ENCODE measurements around the gene CTNND2.

CTNND2 gene

DNA sequence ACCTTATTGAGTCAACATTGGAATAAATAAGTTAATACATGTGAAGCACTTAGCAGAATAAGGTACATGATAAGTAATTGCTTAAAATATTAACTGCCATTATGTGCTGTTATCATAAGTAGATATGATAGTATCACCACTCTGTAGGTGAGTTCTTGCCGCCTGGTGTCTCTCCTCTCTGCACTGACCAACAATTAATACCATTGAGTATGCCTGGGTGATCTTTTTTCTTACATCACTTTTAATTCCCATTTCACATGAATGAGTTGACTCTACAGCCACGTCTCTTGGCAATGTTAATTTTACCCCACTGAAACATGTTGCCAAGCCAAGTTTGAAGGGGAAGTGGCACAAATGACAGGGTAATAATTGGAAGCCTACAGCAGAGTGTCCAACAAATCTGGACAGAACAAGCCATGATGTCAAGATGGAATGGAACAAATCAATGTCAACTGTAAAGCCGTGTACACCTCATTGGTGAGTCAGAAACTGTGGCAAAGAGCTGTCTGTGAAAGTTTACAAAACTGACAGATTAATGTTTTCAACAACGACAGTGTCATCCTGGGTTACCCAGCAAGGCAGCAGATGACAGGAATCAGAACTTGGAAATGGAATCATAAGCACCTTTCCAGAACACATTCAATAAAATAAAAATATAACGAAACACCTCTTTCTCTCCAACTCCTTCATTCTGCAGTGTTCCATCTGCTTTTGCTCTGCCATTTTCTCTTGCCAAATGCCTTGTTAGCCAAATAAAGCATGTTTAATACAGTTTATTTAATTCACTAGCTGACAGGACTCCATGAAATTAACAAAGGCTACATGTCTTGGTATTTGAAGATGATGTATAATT, 330.9 kb downstream of the CTNND2 start:
- no peak overlapping the region for H3K27ac ChIP-seq (ENCODE audit: low read depth, low read length)
- H3K79me2 ChIP-seq (ENCODE audit: control insufficient read depth, insufficient read depth, low read length, unreplicated experiment), result no peaks in the 10 kb centered on the region
- H3K27me3 ChIP-seq (ENCODE audit: insufficient read depth, low read length), result no peaks in the 10 kb centered on the region; the same call in 1 of the 2 replicates
- no peak overlapping the region for H2AFZ ChIP-seq (ENCODE audit: low read length, unreplicated experiment)
- no peaks in the 10 kb centered on the region for H3K36me3 ChIP-seq (ENCODE audit: insufficient read depth, low read length)
- no peaks in the 10 kb centered on the region for H3K4me1 ChIP-seq (ENCODE audit: control insufficient read depth, insufficient read depth, low read length, unreplicated experiment)
- no peak overlapping the region for H3K4me3 ChIP-seq (ENCODE audit: low read depth, low read length)

DNA sequence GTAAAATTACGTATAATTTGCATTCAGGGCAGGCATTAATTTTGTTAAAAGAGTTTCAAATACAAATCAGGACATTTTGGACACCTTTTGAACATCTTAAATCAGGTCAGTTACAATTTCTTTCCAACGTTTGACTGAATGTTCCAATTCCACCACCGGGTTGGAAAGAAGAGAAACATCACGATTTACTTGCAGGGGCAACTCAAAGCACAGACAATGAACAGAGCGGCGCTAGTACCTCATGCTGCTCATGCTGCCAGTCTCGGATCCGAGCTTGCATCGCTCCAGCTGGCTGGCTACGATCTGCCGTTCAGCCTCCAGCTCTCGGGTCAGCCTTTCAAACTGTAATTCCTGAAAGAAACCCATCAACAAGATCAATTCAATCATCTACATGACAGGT, 339.5 kb downstream of the CTNND2 start:
- no peaks in the 10 kb centered on the region for H3K36me3 ChIP-seq (ENCODE audit: insufficient read depth, low read length)
- no peak overlapping the region for H3K27ac ChIP-seq (ENCODE audit: low read depth, low read length)
- H2AFZ ChIP-seq (ENCODE audit: low read length, unreplicated experiment), result no peak overlapping the region
- H3K27me3 ChIP-seq (ENCODE audit: insufficient read depth, low read length), result no peaks in the 10 kb centered on the region
- H3K4me1 ChIP-seq (ENCODE audit: control insufficient read depth, insufficient read depth, low read length, unreplicated experiment), result no peaks in the 10 kb centered on the region
- no peak overlapping the region for H3K4me3 ChIP-seq (ENCODE audit: low read depth, low read length)
- H3K79me2 ChIP-seq (ENCODE audit: control insufficient read depth, insufficient read depth, low read length, unreplicated experiment), result no peaks in the 10 kb centered on the region

DNA sequence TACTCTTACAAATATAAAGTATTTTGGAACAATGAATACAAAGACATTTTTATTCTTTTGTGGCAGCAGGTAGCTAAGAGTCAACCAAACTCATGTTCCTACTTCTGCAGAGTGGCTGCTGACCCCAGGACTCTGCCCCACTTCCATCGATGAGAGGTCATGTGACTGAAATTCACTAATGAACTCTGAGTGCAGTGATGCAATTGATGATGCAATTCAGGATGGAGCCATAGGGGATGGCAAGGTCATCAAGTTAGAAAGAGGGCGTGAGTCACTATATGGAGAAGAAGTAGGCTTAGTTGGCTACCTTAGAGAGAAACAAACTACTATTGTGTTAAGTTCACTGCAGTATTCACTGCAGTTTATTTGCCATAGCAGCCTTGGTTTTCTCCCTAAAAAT, 340.4 kb downstream of the CTNND2 start:
- H3K4me1 ChIP-seq (ENCODE audit: control insufficient read depth, insufficient read depth, low read length, unreplicated experiment), result no peaks in the 10 kb centered on the region
- H3K27me3 ChIP-seq (ENCODE audit: insufficient read depth, low read length), result no peaks in the 10 kb centered on the region
- no peak overlapping the region for H3K4me3 ChIP-seq (ENCODE audit: low read depth, low read length)
- no peaks in the 10 kb centered on the region for H3K36me3 ChIP-seq (ENCODE audit: insufficient read depth, low read length)
- no peaks in the 10 kb centered on the region for H3K79me2 ChIP-seq (ENCODE audit: control insufficient read depth, insufficient read depth, low read length, unreplicated experiment)
- H2AFZ ChIP-seq (ENCODE audit: low read length, unreplicated experiment), result no peak overlapping the region
- H3K27ac ChIP-seq (ENCODE audit: low read depth, low read length), result no peak overlapping the region

DNA sequence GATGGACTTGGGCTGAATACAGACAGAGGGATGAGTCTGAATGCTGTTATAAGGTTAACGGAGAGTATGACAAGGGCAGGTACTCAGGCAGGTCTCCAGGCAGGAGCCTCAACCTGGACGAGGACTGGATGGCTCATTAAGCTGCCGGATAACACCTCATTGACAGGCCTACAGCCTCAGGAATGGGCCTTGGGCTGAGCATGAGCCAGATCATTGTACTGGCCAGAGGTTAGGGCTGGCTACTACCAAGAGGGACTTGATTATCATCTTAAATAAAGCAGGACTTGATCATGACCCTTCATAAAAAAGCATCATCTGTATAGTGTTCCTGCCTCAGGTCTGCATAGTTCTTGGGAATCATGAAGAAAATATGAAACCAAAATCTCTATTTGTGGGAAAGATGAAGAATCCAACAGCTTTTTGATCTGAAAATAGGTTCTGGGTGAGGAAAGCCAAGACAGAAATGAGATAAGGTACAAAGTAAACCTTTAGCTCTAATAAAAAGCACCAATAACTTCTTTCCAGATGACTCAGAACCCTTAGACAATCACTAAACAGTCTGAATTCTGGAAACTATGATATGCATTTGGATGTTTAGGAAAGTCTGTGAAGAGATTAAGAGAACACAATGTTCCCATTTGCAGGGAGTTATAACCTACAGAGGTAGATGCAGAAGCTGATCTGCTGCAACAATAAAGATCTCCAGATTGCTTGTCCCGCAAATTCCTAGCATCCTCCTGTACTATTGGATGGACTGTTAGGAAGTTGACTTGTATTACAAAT, 343.1 kb downstream of the CTNND2 start:
- Histone ChIP-seq H3K27ac (ENCODE audit: low read depth, low read length) (no peak overlapping the region), H3K4me3 (ENCODE audit: low read depth, low read length) (no peak overlapping the region), H3K4me1 (ENCODE audit: control insufficient read depth, insufficient read depth, low read length, unreplicated experiment) (no peaks in the 10 kb centered on the region), H3K79me2 (ENCODE audit: control insufficient read depth, insufficient read depth, low read length, unreplicated experiment) (no peaks in the 10 kb centered on the region), H2AFZ (ENCODE audit: low read length, unreplicated experiment) (no peak overlapping the region), H3K27me3 (ENCODE audit: insufficient read depth, low read length) (no peaks in the 10 kb centered on the region), H3K36me3 (ENCODE audit: insufficient read depth, low read length) (no peaks in the 10 kb centered on the region)

DNA sequence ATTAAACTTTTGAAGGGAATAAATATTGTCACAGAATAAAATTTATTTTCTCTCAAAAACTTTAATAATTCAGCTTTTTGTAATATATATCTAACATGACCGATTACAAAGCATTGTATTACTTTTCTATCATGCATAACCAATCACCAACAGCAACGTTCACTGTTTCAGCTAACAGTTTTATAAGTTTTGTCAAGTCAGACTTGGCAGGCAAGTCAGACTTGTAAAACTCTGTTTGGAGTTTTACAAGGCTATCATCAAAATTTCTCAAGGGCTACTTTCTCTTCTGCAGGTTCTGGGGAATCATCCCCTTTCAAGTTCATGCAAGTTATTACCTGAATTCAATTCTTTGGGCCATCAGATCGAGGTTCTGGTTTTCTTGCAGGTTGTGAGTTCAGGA, 347.2 kb downstream of the CTNND2 start:
- H3K79me2 ChIP-seq (ENCODE audit: control insufficient read depth, insufficient read depth, low read length, unreplicated experiment), result no peaks in the 10 kb centered on the region
- peaks cover 11% of the 10 kb centered on the region; the same call in 1 of the 2 replicates for H3K27me3 ChIP-seq (ENCODE audit: insufficient read depth, low read length)
- no peaks in the 10 kb centered on the region for H3K4me1 ChIP-seq (ENCODE audit: control insufficient read depth, insufficient read depth, low read length, unreplicated experiment)

DNA sequence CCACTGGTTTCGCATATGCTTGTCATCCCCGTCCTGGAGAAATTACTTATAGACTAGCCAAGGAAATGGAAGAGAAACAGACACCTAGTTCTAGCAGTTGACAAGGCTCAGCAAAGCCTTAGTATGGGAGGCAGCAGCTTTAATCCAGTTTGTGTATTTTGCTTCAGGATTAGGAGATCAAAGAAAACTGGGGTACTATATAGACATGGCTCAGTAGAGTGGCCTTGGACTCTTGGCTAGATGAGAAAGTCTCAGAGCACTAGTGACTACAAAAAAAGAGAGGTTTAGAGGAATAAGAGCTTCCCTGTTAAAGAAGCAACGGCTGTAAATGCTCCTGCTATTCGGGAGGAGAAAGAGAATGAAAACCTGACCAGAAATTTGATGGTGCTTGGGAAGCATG, 349.1 kb downstream of the CTNND2 start:
- Histone ChIP-seq H3K4me1 (ENCODE audit: control insufficient read depth, insufficient read depth, low read length, unreplicated experiment) (no peaks in the 10 kb centered on the region), H3K27ac (ENCODE audit: low read depth, low read length) (no peak overlapping the region), H3K27me3 (ENCODE audit: insufficient read depth, low read length) (peaks cover 12% of the 10 kb centered on the region; the same call in 1 of the 2 replicates), H3K79me2 (ENCODE audit: control insufficient read depth, insufficient read depth, low read length, unreplicated experiment) (no peaks in the 10 kb centered on the region), H3K36me3 (ENCODE audit: insufficient read depth, low read length) (no peaks in the 10 kb centered on the region), H3K4me3 (ENCODE audit: low read depth, low read length) (no peak overlapping the region), H2AFZ (ENCODE audit: low read length, unreplicated experiment) (no peak overlapping the region)

More for the DNA sequence above, 347.2 kb downstream of the CTNND2 start:
- Histone ChIP-seq H2AFZ (ENCODE audit: low read length, unreplicated experiment) (no peak overlapping the region), H3K4me3 (ENCODE audit: low read depth, low read length) (no peak overlapping the region), H3K36me3 (ENCODE audit: insufficient read depth, low read length) (no peaks in the 10 kb centered on the region), H3K27ac (ENCODE audit: low read depth, low read length) (no peak overlapping the region)

DNA sequence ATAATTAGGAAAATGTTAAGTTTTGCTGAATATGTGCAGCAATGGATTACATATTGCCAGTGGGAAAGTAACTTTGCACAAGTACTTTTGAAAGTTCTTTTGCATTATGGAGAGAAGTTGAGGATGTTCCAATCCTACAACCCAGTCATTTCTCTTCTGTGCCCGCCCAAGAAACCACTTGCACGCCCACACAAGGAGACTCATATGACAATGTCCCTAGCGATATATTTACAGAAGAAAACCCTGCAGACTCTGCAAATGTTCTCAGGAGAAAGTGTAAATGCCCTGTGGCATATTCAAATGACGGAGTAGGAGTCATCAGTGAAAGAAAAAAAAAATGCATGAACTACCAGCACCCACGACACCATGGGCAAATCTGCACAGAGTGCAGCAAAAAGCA, 356.5 kb downstream of the CTNND2 start:
- Histone ChIP-seq H3K27ac (ENCODE audit: low read depth, low read length) (no peak overlapping the region), H2AFZ (ENCODE audit: low read length, unreplicated experiment) (no peak overlapping the region)

DNA sequence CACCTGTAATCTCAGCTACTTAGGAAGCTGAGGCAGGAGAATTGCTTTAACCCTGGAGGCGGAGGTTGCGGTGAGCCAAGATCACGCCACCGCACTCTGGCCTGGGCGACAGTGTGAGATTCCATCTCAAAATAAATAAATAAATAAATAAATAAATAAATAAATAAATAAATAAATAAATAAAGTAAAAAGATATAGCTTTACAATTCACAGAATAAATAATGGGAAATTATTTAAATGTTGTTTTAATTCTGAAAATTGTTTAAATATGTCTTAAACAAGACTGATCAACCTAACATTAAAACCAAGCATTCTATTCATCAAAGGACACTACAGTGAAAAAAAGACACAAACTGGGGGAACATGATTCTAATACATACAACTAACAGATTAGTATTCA, 357.1 kb downstream of the CTNND2 start:
- H3K36me3 ChIP-seq (ENCODE audit: insufficient read depth, low read length), result no peaks in the 10 kb centered on the region

More for the DNA sequence above, 356.5 kb downstream of the CTNND2 start:
- no peaks in the 10 kb centered on the region for H3K79me2 ChIP-seq (ENCODE audit: control insufficient read depth, insufficient read depth, low read length, unreplicated experiment)
- no peak overlapping the region for H3K4me3 ChIP-seq (ENCODE audit: low read depth, low read length)
- no peaks in the 10 kb centered on the region for H3K4me1 ChIP-seq (ENCODE audit: control insufficient read depth, insufficient read depth, low read length, unreplicated experiment)
- no peaks in the 10 kb centered on the region for H3K36me3 ChIP-seq (ENCODE audit: insufficient read depth, low read length)
- peaks cover 5% of the 10 kb centered on the region; the same call in 1 of the 2 replicates for H3K27me3 ChIP-seq (ENCODE audit: insufficient read depth, low read length)

DNA sequence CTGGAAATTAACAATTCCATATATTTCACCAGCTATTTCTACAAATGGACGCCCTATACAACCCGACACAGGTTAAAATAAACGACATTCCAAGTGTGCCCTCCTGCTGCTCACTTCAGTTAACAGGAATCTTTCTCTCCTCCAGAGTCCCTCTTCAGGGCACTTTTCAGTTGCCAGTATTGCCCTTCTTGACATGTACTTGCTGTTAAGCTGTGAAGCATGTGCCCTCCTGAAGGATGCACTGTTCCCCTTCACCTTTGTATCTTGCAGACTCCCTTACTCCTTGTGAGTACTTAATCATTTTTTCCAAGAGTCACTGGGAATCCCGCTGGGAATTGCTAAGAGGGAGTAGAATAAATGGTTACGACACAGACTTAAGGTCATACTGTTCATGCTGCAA, 364.1 kb downstream of the CTNND2 start:
- no peak overlapping the region for H3K4me3 ChIP-seq (ENCODE audit: low read depth, low read length)
- no peaks in the 10 kb centered on the region for H3K79me2 ChIP-seq (ENCODE audit: control insufficient read depth, insufficient read depth, low read length, unreplicated experiment)
- no peaks in the 10 kb centered on the region for H3K36me3 ChIP-seq (ENCODE audit: insufficient read depth, low read length)
- H3K27me3 ChIP-seq (ENCODE audit: insufficient read depth, low read length), result 0 out of 2 replicates have a peak, but pooled peaks cover 6% of the 10 kb centered on the region
- no peak overlapping the region for H3K27ac ChIP-seq (ENCODE audit: low read depth, low read length)
- H2AFZ ChIP-seq (ENCODE audit: low read length, unreplicated experiment), result no peak overlapping the region
- H3K4me1 ChIP-seq (ENCODE audit: control insufficient read depth, insufficient read depth, low read length, unreplicated experiment), result no peaks in the 10 kb centered on the region

More for the DNA sequence above, 357.1 kb downstream of the CTNND2 start:
- Histone ChIP-seq H3K27me3 (ENCODE audit: insufficient read depth, low read length) (peaks cover 4% of the 10 kb centered on the region; the same call in 1 of the 2 replicates), H3K4me3 (ENCODE audit: low read depth, low read length) (no peak overlapping the region), H3K27ac (ENCODE audit: low read depth, low read length) (no peak overlapping the region), H2AFZ (ENCODE audit: low read length, unreplicated experiment) (no peak overlapping the region), H3K79me2 (ENCODE audit: control insufficient read depth, insufficient read depth, low read length, unreplicated experiment) (no peaks in the 10 kb centered on the region), H3K4me1 (ENCODE audit: control insufficient read depth, insufficient read depth, low read length, unreplicated experiment) (no peaks in the 10 kb centered on the region)

DNA sequence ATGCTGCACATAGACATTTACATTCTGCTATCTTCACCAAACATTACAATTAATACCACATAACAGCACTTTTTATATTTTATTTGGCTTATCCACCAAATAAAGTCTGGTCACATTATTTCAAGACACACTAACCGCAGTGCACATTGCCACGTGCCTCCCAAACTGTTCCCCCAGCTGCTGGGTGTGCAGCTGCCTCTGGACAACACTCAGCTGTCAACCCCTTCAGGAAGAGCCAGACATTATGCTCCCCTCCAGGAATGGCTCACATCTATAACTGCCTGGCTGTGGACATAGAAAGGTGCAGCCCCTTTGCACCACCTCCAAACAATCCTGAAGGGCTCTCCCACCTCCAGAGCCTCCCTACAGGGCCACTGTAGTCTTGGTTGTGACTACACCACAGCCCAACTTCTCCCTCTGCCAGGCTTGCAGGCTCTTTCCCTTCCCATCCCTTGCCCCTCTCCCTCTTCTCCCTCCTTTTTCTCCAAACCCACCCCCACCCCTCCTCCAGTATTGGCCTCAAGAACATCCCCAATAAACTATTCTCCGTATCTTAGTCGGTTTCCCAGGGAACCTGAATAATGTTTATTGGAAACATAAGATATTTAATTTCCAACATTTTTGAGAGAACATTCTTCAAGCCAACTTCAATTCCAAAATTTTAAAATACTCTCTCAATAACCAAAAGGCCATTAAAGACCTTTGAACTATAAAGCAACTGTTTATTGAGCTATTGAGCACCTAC, 372.3 kb downstream of the CTNND2 start:
- Histone ChIP-seq H2AFZ (ENCODE audit: low read length, unreplicated experiment) (no peak overlapping the region), H3K27me3 (ENCODE audit: insufficient read depth, low read length) (no peaks in the 10 kb centered on the region), H3K27ac (ENCODE audit: low read depth, low read length) (no peak overlapping the region), H3K36me3 (ENCODE audit: insufficient read depth, low read length) (no peaks in the 10 kb centered on the region), H3K4me3 (ENCODE audit: low read depth, low read length) (no peak overlapping the region), H3K79me2 (ENCODE audit: control insufficient read depth, insufficient read depth, low read length, unreplicated experiment) (no peaks in the 10 kb centered on the region), H3K4me1 (ENCODE audit: control insufficient read depth, insufficient read depth, low read length, unreplicated experiment) (no peaks in the 10 kb centered on the region)
